H1 (cell line): ENCODE data around the gene CLDN24. TPM values are rescaled to one million over a fixed set of nuclear protein-coding genes. Genes with fewer than 3 reads are reported as not detected.

Source experiments
- ATF3 ChIP-seq: IDR thresholded peaks from 2 replicates; pipeline ENCODE4 v1.6.1; 2011; ENCODE audit warnings: low read depth, mild to moderate bottlenecking, low read length; ENCODE audit not compliant: insufficient read depth
- BRCA1 ChIP-seq: IDR thresholded peaks from 2 replicates; pipeline ENCODE4 v1.6.1; 2012; ENCODE audit warnings: low read depth, low read length, improper control_type of control experiment
- CHD1 ChIP-seq: IDR thresholded peaks from 2 replicates; pipeline ENCODE4 v1.6.1; 2012; ENCODE audit warnings: low read depth, low read length, improper control_type of control experiment
- CHD7 ChIP-seq: fragments of 300-600 bp; sonication (generic); IDR thresholded peaks from 2 replicates; pipeline ENCODE4 v1.7.1; 2012; ENCODE audit warnings: low read length, moderate library complexity, mild to moderate bottlenecking, inconsistent platforms; ENCODE audit not compliant: insufficient replicate concordance
- SIRT6 ChIP-seq: IDR thresholded peaks from one replicate; pipeline ENCODE4 v1.7.1; 2012; ENCODE audit warnings: low read length, inconsistent platforms
- SIX5 ChIP-seq: IDR thresholded peaks from 2 replicates; pipeline ENCODE4 v1.6.1; 2011; ENCODE audit warnings: mild to moderate bottlenecking, low read depth, low read length
- TAF1 ChIP-seq: IDR thresholded peaks from 2 replicates; pipeline ENCODE4 v1.6.1; 2011; ENCODE audit warnings: mild to moderate bottlenecking, low read depth, low read length
- TBP ChIP-seq: IDR thresholded peaks from 2 replicates; pipeline ENCODE4 v1.6.1; 2011; ENCODE audit warnings: low read depth, low read length, improper control_type of control experiment
- TEAD4 ChIP-seq: IDR thresholded peaks from 2 replicates; pipeline ENCODE4 v1.6.1; 2012; ENCODE audit warnings: low read depth, low read length, inconsistent platforms, mixed read lengths
- polyA plus RNA-seq, 7 experiments: library from polyadenylated mRNA; depleted of rRNA in 3 of 7; stranded (reverse) in 5 of 7; unstranded in 2 of 7; fragments of >200 nt in 5 of 7; fragments of 200-250 nt in 2 of 7; gene quantifications; 1 replicate in 5 of 7; 2 replicates in 1 of 7; 4 replicates in 1 of 7; pipeline versions ENCODE4 v1.2.1 to v1.2.3, GENCODE V29; 2011 to 2013; ENCODE audit warnings: missing spikeins in 2 of 7, mixed read lengths in 2 of 7
- total RNA-seq: library from RNA; stranded (reverse); fragmentation: NEBNext Ultra II Directional; extraction: Animal tissue kit (Norgen Biotek cat#: 25700); gene quantifications from 2 replicates; pipeline ENCODE4 v1.2.1, GENCODE V29; 2021

CLDN24 gene
- total and polyA plus RNA-seq, 2 of the 8 experiments (the other 6 are each of a cell fraction or from before 2014, with no cell fraction given): not detected

- TF ChIP-seq CHD7 (no peak), BRCA1 (no peak), TBP (no peak), TAF1 (no peak), ATF3 (no peak), SIRT6 (no peak), SIX5 (no peak), CHD1 (no peak), TEAD4 (no peak)
Measured at GRCh38 chr4:183358215-183358755, 36.1 kb upstream of the CLDN24 start (continued).
